Measurements from ENCODE around the gene APBA2.

The APBA2 gene

GRCh38 chr15:28956491-28956890 lies 70.7 kb downstream of the APBA2 start:
- DNase-seq (ENCODE audit: low read depth in 2 of 2), result no peak

DNA sequence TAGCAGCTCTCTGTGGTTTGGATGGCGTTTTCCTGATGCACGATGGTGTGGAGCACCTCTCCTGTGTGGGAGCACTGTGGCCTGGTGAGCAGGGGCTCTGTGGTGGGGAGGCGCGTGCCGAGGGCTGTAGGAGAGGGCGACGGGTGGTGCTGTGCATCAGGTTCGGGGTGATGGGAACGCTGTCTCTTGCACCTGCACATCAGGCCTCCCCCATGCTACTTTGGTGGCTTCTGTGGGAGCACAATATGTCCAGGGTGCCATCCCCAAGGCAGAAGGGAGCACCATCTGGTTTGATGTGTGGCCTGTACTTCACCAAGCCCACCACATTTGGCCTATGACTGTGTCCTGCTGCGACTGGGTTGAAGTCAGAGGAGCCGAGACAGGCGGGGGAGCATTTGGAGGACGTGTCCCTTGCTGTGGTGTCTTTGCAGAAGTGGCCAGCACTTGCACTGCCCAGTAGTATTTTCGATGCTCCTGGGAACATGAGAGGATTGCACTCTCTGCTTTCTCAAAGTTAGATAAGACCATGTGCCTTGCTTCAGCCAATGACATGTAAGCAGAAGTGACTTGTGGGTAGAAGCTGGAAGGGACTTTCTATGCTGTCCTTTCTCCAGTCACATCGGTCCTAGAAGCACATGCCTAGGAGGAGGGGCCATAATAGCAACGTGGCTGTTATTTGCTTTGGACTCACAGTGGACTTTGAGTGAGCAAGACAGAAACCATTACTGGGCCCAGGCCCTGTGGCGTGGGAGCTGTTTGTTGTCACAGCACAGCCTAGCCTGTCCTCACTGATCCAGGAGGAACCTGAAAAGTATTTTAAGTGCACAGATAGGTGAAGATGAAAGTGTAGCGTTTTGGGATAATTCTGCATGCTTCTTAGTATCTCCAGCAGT lies 72.1 kb downstream of the APBA2 start:
- no peak for DNase-seq (ENCODE audit: low read depth in 2 of 2)

DNA sequence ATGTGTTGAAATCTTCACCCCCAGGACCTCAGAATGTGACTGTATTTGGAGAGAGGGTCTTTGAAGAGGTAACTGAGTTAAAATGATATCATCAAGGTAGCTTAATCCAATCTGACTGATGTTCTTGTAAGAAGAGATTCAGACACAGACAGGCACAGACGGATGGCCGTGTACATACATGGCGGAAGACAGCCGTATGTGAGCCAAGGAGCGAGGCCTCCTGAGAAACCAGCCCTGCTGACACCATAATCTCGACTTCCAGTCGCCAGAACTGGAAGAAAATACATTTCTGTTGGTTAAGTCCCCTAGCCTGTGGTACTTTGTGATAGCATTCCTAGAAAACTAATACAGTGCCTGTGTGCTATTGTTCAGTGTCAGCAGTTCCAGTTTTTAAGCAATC lies 73.6 kb downstream of the APBA2 start:
- DNase-seq (ENCODE audit: low read depth in 2 of 2), result no peak

GRCh38 chr15:28960979-28961378 lies 75.2 kb downstream of the APBA2 start:
- no peak for DNase-seq (ENCODE audit: low read depth in 2 of 2)

- DNase-seq (ENCODE audit: low read depth in 2 of 2), result no peak
Observed at GRCh38 chr15:28961391-28961790, 75.6 kb downstream of the APBA2 start.

GRCh38 chr15:28962851-28963710 lies 77.3 kb downstream of the APBA2 start:
- DNase-seq (ENCODE audit: low read depth in 2 of 2), result no peak

DNA sequence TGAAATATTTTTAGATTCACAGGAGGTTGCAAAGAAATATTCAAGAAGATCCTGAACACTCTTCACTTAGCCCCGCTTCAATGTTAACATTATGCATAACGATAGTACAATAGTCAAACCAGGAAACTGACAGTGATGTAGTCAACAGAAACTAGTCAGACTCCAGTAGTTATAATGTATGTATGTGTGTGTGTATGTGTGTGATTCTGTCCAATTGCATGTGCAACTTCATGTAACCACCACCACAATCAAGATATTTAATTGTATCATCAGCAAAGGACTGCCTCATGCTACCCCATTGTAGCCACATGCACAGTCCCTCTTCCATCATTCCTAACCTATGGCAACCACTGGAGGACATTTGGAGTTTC lies 77.9 kb downstream of the APBA2 start:
- DNase-seq (ENCODE audit: low read depth in 2 of 2), result no peak

DNA sequence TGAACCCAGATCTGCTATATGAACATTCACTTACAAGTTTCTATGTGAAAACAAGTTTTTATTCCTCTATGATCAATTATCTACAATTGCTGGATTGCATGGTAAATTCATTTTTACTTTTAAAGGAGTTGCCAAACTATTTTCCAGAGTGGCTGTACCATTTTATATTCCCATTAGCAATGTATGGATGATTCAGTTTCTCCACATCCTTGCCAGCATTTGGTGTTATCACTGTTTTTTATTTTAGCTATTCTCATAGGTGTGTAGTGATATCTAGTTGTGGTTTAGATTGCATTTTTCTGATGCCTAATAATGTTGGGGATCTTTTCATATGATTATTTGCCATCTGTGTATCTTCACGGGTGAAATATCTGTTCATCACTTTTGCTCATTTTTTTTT lies 78.3 kb downstream of the APBA2 start:
- no peak for DNase-seq (ENCODE audit: low read depth in 2 of 2)

- DNase-seq (ENCODE audit: low read depth in 2 of 2), result no peak
Observed at GRCh38 chr15:28967066-28967465, 81.3 kb downstream of the APBA2 start.

GRCh38 chr15:28967990-28968389 lies 82.2 kb downstream of the APBA2 start:
- no peak for DNase-seq (ENCODE audit: low read depth in 2 of 2)

GRCh38 chr15:28969511-28970085 lies 83.8 kb downstream of the APBA2 start:
- no peak for DNase-seq (ENCODE audit: low read depth in 2 of 2)

- DNase-seq (ENCODE audit: low read depth in 2 of 2), result no peak
Observed at GRCh38 chr15:28974142-28974541, 88.4 kb downstream of the APBA2 start.

DNA sequence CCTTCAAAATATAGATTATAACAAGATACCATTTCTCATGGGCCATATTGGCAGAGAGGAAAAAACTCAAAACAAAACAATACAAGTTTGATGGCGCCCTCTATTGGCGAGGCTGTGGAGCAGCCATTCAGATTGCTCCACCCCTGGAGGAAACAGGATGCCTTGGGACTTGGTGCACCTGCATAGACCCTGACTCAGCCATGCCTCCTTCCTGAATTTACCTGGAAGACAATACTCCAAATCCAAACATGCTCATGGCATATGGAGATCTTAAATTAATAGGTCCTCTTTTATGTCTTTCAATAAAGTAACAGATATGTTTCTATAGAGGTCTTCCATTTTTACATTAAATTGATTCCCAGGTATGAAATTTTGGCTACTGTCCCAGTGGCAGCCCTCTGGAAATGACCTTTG lies 90.0 kb downstream of the APBA2 start:
- DNase-seq (ENCODE audit: low read depth in 2 of 2), result peak; percentile 35 to 70

DNA sequence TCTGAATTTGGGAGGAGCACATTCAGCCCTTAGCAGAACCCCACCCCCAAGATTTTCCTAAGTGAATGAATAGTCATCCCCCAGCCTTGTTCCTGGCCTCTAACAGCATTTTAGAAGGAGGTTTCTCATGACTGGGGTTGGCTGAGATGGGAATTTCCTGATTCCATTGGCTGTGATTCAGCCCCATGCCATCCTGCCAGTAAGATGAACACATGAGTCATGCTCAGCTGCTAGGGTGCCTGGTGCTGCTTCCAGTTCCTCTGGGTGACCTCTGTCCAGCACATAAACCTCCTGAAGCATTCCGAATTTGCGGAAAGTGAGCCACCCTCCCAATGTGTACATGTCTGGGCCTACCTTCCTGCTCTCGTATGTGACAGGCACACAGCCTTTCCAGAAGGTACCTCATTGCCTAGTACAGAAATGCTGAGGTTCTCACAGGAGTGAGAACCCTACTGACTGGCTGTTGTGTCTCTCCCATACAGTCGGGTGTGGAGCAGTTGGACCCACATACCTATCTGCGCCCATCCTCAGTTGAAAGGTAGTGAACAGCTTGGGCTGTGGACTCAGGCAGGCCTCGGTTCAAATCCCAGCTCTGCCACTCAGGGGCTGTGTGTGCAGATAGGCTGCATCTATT lies 91.7 kb downstream of the APBA2 start:
- DNase-seq (ENCODE audit: low read depth in 2 of 2), result no peak

DNA sequence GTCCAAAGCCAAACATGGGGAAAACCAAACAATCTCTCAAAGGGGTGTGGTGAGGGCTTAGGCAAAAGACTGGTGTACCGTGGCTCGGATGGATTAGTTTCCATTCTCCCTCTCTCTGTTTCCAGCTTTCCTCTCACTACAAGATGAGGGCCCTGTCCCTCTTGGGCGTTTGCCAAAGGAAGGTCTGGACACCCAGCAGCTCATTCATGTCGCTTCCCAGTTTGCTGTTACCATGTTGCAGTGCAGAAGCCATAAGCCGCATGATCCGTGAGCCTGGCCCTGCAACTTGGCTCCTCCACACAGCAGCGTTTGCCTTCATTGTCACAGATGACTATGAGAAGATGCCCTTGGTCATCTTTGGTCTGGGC lies 92.2 kb downstream of the APBA2 start:
- no peak for DNase-seq (ENCODE audit: low read depth in 2 of 2)

- no peak for DNase-seq (ENCODE audit: low read depth in 2 of 2)
Observed at GRCh38 chr15:28978661-28979060, 92.9 kb downstream of the APBA2 start.

DNA sequence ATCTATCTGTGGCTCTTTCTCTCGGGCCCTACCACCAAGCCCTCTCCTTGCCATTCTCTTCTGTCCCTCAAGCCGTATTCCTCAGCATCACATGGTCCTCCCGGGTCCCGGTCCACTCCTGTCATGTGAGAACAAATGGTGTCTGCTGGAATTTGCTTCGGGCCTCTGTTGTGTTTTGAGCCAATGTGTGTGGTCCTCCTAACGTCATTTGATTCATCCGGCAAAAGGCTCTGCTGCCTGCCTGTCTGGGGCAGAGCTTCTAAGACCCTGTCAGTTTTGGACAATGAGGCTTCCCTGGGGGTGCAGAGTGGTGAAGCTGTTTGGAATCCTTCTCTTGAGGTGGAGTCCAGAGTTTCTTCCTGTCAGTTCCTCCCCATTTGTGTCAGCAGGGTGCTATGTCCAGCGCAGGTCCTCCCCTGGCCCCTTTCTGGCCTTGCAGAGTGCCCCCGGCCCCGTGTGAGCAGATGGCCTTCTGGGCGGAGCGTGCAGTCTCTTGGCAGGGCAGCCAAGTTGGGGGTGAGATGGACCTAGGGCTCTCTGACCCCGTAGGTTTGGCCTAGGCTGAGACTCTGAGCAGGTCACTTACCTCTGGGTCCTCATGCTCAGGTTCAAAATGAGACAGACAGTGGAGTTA lies 93.6 kb downstream of the APBA2 start:
- DNase-seq (ENCODE audit: low read depth in 2 of 2), result no peak

GRCh38 chr15:28980709-28981350 lies 95.1 kb downstream of the APBA2 start:
- DNase-seq (ENCODE audit: low read depth in 2 of 2), result no peak

- no peak for DNase-seq (ENCODE audit: low read depth in 2 of 2)
Observed at GRCh38 chr15:28981351-28981720, 95.6 kb downstream of the APBA2 start.

- DNase-seq (ENCODE audit: low read depth in 2 of 2), result no peak
Observed at GRCh38 chr15:28981921-28982320, 96.1 kb downstream of the APBA2 start.

DNA sequence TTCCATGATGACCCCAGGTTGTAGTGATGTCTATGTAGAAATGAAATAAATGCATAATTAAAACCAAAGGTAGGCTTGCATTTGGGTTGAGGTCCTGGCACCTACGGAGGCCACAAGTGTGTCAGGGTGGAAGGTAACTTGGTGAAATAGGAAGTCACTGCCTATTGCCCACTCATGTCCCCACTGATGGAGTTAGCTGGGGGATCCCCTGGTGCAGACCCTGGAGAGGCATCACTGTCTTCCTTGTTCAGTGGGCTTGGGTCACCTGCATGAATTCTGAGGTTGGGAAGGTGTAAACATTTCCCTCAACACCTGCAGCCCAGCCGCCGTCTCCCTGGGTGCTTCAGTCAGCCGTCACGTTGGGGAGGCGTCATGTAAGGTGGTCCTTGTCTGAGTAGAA lies 97.1 kb downstream of the APBA2 start:
- DNase-seq (ENCODE audit: low read depth in 2 of 2), result no peak

Data from stimulated activated CD4-positive, alpha-beta T cell treated with anti-CD3 and anti-CD28 coated beads, Interleukin-1b, Interleukin-23, amount 100 ng/mL, for 4 hours (primary cell).